Testis (tissue), 2 donors: ENCODE measurements around the gene JUP.

ENCODE experiments used
- CTCF ChIP-seq, 3 experiments: fragments of 450-650 bp in 2 of 3; fragments of 200-600 bp in 1 of 3; sonication (generic) in 1 of 3; IDR thresholded peaks; one replicate each; pipeline ENCODE4 v1.5.1; 2016 to 2019; ENCODE audit warnings: antibody characterized with exemption in 3 of 3, mild to moderate bottlenecking in 2 of 3, moderate library complexity in 1 of 3
- POLR2A ChIP-seq: fragments of 450-650 bp; IDR thresholded peaks from one replicate; pipeline ENCODE4 v1.6.1; 2017; ENCODE audit warnings: antibody characterized with exemption, mild to moderate bottlenecking, moderate library complexity

- no peak for TF ChIP-seq CTCF (IDR thresholded peaks at IDR 0.05)
- TF ChIP-seq POLR2A: no peak
These were observed 20.4 kb upstream of the JUP start for GRCh38 chr17:41806685-41807445.
